ENCODE measurements around the gene ALX4. TPM values are rescaled to one million over a fixed set of nuclear protein-coding genes. Genes with fewer than 3 reads are reported as not detected.

The ALX4 gene
- total RNA-seq, 2 donors from 2014 or later = 0.17 to 0.36 TPM

DNA sequence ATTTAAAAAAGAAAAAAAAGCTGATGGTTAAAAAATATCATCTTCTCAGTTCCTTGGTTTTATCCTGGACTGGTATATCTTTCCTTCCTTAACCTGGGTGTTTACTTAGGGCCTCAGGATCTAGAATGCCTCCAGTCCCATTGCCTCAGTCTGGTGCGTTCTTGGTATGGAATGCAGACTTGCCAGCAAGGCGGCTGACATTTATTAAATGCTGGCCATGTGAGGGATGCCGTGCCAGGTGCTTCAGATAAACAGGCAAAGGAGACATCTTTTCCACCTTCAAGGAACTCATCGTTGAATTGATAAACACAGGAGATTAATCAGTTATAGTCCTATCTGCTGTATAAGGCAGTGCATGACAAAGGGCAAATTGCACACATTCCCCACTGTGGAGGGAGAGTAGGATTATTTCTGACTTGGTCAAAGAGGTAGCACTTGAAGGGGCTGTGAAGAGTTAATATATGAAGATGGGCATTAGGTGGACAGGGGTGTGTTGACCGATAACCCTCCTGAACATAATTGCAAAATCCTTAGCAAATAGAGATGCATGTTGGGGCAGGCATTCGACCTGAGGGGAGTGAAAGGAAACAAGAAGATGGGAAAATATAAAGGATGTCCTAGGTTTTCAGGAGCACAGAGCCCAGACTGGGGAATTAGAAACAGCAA lies 54.4 kb downstream of the ALX4 start:
- Histone ChIP-seq H3K4me3 (no peak overlapping the region), H3K9me3 (no peaks in the 10 kb centered on the region), H3K27ac (no peak overlapping the region), H3K36me3 (no peaks in the 10 kb centered on the region), H3K27me3 (replicated peaks; ENCODE audit: insufficient read depth) (no peaks in the 10 kb centered on the region), H3K4me1 (replicated peaks) (no peaks in the 10 kb centered on the region)
- DNase-seq (ENCODE audit: low spot score) = no peak
- WGBS = 40% methylated on average over 6 of the region's 6 CpGs
- TF ChIP-seq POLR2AphosphoS5 (IDR thresholded peaks at IDR 0.05) = no peak
- intact Hi-C loops (cut with DNase I) = no loop called here

DNA sequence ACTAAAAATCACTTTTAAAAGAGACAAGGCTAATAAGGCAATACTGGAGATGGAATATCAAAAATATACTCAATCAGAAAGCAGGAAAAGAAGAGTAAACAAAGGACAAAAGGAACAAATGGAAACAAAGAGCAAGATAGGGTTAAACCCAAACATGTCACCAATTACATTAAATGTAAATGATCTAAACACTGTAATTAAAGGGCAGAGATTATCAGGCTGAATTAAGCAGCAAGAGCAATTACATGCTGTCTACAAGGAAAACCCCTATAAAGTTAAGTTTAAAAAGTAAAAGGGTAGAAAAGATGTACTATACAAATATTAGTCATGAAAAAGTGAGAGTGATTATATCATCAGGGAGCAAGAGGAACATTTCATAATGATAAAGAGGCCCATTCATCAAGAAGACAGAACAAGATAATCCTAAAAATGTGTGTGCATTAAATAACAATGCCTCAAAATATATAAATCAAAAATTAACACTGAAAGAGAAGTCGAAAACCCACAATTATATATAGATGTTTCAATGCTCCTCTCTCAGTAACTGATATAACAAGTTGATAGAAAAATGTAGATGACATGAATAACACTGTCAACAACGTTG lies 56.8 kb downstream of the ALX4 start:
- no peak overlapping the region for H3K27ac ChIP-seq
- 95% methylated on average over 2 of the region's 2 CpGs for WGBS
- no peaks in the 10 kb centered on the region for H3K27me3 ChIP-seq (replicated peaks; ENCODE audit: insufficient read depth)
- H3K9me3 ChIP-seq = no peaks in the 10 kb centered on the region
- H3K36me3 ChIP-seq = no peaks in the 10 kb centered on the region
- TF ChIP-seq POLR2AphosphoS5 (IDR thresholded peaks at IDR 0.05) (no peak), POLR2A (IDR thresholded peaks at IDR 0.05) (no peak)
- TF ChIP-seq, protein P1, sequence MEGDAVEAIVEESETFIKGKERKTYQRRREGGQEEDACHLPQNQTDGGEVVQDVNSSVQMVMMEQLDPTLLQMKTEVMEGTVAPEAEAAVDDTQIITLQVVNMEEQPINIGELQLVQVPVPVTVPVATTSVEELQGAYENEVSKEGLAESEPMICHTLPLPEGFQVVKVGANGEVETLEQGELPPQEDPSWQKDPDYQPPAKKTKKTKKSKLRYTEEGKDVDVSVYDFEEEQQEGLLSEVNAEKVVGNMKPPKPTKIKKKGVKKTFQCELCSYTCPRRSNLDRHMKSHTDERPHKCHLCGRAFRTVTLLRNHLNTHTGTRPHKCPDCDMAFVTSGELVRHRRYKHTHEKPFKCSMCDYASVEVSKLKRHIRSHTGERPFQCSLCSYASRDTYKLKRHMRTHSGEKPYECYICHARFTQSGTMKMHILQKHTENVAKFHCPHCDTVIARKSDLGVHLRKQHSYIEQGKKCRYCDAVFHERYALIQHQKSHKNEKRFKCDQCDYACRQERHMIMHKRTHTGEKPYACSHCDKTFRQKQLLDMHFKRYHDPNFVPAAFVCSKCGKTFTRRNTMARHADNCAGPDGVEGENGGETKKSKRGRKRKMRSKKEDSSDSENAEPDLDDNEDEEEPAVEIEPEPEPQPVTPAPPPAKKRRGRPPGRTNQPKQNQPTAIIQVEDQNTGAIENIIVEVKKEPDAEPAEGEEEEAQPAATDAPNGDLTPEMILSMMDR (IDR thresholded peaks at IDR 0.05) = no peak
- no peak overlapping the region for H3K4me3 ChIP-seq
- intact Hi-C loops (cut with DNase I) = no loop called here
- no peaks in the 10 kb centered on the region for H3K4me1 ChIP-seq (replicated peaks)
- no peak for DNase-seq (ENCODE audit: low spot score)

DNA sequence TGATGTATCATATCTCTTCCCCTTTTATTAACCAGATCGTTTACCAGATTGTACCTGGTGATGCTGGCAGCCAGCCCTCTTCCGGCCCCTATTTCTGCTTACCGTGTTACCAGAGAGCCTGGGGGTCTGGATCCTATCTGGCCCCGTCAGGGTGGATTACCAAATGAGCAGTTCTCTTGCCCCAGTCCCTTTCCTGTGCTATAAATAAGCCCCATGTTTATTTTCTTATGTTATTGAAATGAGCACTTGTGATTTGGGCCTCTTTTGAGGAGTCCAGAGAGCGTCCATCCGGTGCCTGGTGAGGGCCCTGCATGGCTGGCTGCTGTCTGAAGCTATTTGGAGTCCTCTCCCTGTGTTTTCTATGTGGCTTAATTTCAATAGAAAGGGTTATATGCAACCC lies 59.5 kb downstream of the ALX4 start:
- intact Hi-C loops (cut with DNase I) = no loop called here
- TF ChIP-seq, protein P1 (IDR thresholded peaks at IDR 0.05) = no peak
- TF ChIP-seq POLR2AphosphoS5 (IDR thresholded peaks at IDR 0.05) = no peak
- TF ChIP-seq POLR2A (IDR thresholded peaks at IDR 0.05) = no peak
- 77% methylated on average over 6 of the region's 6 CpGs for WGBS

DNA sequence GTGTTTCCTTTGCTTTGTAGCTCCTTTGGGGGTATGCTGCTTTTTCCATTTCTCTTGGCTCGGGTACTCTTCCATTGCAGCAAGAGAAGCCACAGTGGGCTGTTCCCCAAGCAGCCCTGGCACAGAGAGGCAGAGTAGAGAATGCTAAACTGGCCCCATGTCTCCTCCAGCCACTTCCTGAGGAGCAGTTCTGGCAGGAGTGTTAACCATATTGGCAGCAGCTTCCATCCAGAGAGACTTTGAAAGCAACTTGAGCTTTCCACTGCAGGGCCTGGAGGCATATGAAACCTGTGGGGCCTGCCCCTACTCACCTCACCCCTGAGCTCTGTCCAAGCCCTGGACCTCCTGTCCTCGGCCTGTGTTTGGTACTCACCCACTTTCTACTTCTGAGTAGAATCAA lies 61.8 kb downstream of the ALX4 start:
- no peak for DNase-seq (ENCODE audit: low spot score)
- Histone ChIP-seq H3K4me3 (no peak overlapping the region), H3K4me1 (replicated peaks) (no peaks in the 10 kb centered on the region), H3K27ac (no peak overlapping the region), H3K9me3 (no peaks in the 10 kb centered on the region), H3K36me3 (peaks cover 0 to 5% of the 10 kb centered on the region in 2 donors), H3K27me3 (replicated peaks; ENCODE audit: insufficient read depth) (no peaks in the 10 kb centered on the region)
- TF ChIP-seq POLR2A (IDR thresholded peaks at IDR 0.05) = no peak
- no peak for TF ChIP-seq POLR2AphosphoS5 (IDR thresholded peaks at IDR 0.05)
- TF ChIP-seq, protein P1 (IDR thresholded peaks at IDR 0.05) = no peak
- intact Hi-C loops (cut with DNase I) = no loop called here
- WGBS = 89% methylated on average over 2 of the region's 2 CpGs

More for the DNA sequence above, 59.5 kb downstream of the ALX4 start:
- no peak for DNase-seq (ENCODE audit: low spot score)
- H3K4me1 ChIP-seq (replicated peaks) = no peaks in the 10 kb centered on the region
- no peaks in the 10 kb centered on the region for H3K27me3 ChIP-seq (replicated peaks; ENCODE audit: insufficient read depth)
- no peaks in the 10 kb centered on the region for H3K9me3 ChIP-seq
- H3K27ac ChIP-seq = no peak overlapping the region
- no peak overlapping the region for H3K4me3 ChIP-seq
- no peaks in the 10 kb centered on the region for H3K36me3 ChIP-seq

DNA sequence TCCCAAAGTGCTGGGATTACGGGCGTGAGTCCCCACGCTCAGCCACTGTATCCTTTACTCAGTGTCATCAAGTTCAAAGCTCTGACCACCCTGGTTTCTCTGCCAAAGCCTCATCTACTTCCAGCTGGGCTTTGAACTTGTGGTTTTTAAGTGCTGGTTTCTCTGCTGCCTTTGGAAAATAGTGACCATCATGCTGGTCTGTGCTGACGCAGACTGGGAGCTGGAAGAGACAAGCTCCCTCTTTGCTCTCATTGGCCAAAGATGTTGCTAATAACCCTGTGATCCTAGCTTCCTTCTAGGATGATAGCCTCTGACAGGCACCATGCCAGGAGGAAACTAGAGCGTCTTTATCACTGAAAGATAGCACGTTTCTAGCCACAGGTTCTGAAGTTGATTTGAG lies 62.4 kb downstream of the ALX4 start:
- no peaks in the 10 kb centered on the region for H3K4me1 ChIP-seq (replicated peaks)
- TF ChIP-seq POLR2A (IDR thresholded peaks at IDR 0.05) = no peak
- no peak for TF ChIP-seq POLR2AphosphoS5 (IDR thresholded peaks at IDR 0.05)
- TF ChIP-seq, protein P1 (IDR thresholded peaks at IDR 0.05) = no peak
- no peak overlapping the region for H3K4me3 ChIP-seq
- intact Hi-C loops (cut with DNase I) = no loop called here
- no peak overlapping the region for H3K27ac ChIP-seq
- no peaks in the 10 kb centered on the region for H3K27me3 ChIP-seq (replicated peaks; ENCODE audit: insufficient read depth)
- H3K9me3 ChIP-seq = no peaks in the 10 kb centered on the region
- H3K36me3 ChIP-seq = peaks cover 0 to 5% of the 10 kb centered on the region in 2 donors
- WGBS = 74% methylated on average over 6 of the region's 6 CpGs
- no peak for DNase-seq (ENCODE audit: low spot score)
